Muscle of leg (tissue), 11 donors: ENCODE results near the gene MAT2A. TPM values are rescaled to one million over a fixed set of nuclear protein-coding genes. Genes with fewer than 3 reads are reported as not detected.

Experiments used
- DNase-seq: peaks from one replicate; pipeline ENCODE4 v3.0.0; 2013
- H3K27ac ChIP-seq: one replicate; pipeline ENCODE4 v1.5.1; 2013; ENCODE audit warnings: mild to moderate bottlenecking, low read length, control low read depth
- H3K27me3 ChIP-seq: one replicate; pipeline ENCODE4 v1.6.1; 2013; ENCODE audit warnings: low read length; ENCODE audit not compliant: control insufficient read depth, insufficient read depth
- H3K36me3 ChIP-seq: one replicate; pipeline ENCODE4 v1.6.1; 2013; ENCODE audit warnings: low read length; ENCODE audit not compliant: control insufficient read depth, insufficient read depth
- H3K4me1 ChIP-seq: one replicate; pipeline ENCODE4 v1.6.1; 2013; ENCODE audit warnings: low read length; ENCODE audit not compliant: control insufficient read depth, insufficient read depth
- H3K4me3 ChIP-seq: one replicate; pipeline ENCODE4 v1.5.1; 2013; ENCODE audit warnings: low read length, control low read depth
- H3K9me3 ChIP-seq: replicated peaks from 2 replicates; pipeline ENCODE4 v1.6.1; 2013; ENCODE audit warnings: low read depth, low read length; ENCODE audit not compliant: control insufficient read depth
- WGBS: methylation state at CpG from one replicate; pipeline ENCODE4 v1.1.5; 2013; ENCODE audit warnings: missing lambda C conversion rate; ENCODE audit not compliant: insufficient coverage; 5-methylcytosine and 5-hydroxymethylcytosine counted together
- polyA plus RNA-seq, 8 donors: library from polyadenylated mRNA; unstranded; fragments of 120-200 nt; gene quantifications; one replicate each; pipeline versions ENCODE4 v1.2.1 to v1.2.3, GENCODE V29; 2013; ENCODE audit warnings: inconsistent platforms in 1 of 8, low replicate concordance in 1 of 8; ENCODE audit not compliant: insufficient read length in 8 of 8, insufficient read depth in 1 of 8
- total RNA-seq: library from RNA; stranded (reverse); fragments of 120-200 nt; gene quantifications from one replicate; pipeline ENCODE4 v1.2.4, GENCODE V29; 2013

MAT2A gene
- total and polyA plus RNA-seq, 9 donors = 71.5 to 240 (median 179) TPM

DNA sequence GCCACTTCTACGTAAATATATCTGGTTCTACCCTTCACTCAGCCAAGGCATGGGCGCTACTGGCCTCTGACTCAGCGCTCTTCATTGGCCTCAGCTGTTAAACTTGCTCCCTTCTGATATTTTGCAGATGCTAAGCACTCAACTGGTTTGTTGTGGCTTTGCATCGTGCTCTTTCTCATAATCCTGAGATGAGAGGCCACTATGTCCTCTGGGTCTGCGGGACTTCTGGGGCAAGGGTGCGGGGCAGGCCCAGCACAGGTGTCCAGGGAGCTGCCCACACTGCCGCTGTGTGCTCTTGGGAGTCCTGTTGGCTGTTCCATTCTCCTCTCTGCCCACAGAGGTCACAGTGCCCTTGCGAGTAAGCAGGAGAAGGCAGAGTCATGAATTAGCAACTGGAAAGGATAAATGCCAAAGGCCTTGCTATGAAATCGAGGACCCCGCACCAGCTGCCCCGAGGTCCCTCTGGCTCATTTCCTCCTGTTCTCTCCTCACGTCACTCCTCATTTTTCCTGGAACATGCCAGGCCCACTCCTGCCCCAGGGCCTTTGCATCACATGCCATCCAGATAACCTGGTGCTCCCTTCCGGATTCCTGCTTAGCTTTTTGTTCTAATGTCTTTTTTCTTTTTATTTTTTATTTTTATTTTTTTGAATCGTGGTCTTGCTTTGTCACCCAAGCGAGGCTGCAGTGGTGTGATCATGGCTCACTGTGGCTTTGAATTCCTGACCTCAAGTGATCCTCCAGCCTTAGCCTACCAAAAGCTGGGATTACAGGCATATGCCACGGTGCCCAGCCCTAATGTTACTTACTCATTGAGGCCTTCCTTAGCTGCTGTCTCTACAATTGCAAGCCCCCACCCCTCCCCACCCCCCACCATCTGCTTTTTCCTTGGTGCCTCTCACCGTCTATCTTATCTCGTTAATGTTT, 34.9 kb upstream of the MAT2A start:
- Histone ChIP-seq H3K4me3 (no peak overlapping the region), H3K27me3 (no peaks in the 10 kb centered on the region), H3K9me3 (no peaks in the 10 kb centered on the region), H3K27ac (peak overlapping the region; percentile 75), H3K36me3 (no peaks in the 10 kb centered on the region), H3K4me1 (peaks cover 33% of the 10 kb centered on the region)
- DNase-seq = peak; percentile 50
- 82% methylated on average over 13 of the region's 18 CpGs for whole genome bisulfite sequencing

GRCh38 chr2:85504778-85505261, 34.1 kb upstream of the MAT2A start:
- WGBS = 0% methylated on average over 1 of the region's 3 CpGs
- no peaks in the 10 kb centered on the region for H3K27me3 ChIP-seq

GRCh38 chr2:85505551-85506238, 33.3 kb upstream of the MAT2A start:
- DNase-seq = no peak
- 55% methylated on average over 6 of the region's 10 CpGs for WGBS
- no peaks in the 10 kb centered on the region for H3K9me3 ChIP-seq
- peaks cover 33% of the 10 kb centered on the region for H3K4me1 ChIP-seq
- no peaks in the 10 kb centered on the region for H3K36me3 ChIP-seq
- no peak overlapping the region for H3K4me3 ChIP-seq
- H3K27ac ChIP-seq = peak overlapping the region; percentile 75
- H3K27me3 ChIP-seq = no peaks in the 10 kb centered on the region

More at GRCh38 chr2:85504778-85505261, 34.1 kb upstream of the MAT2A start:
- DNase-seq = peak; percentile 88
- H3K4me3 ChIP-seq = no peak overlapping the region
- H3K36me3 ChIP-seq = no peaks in the 10 kb centered on the region
- H3K4me1 ChIP-seq = peaks cover 33% of the 10 kb centered on the region
- H3K27ac ChIP-seq = peak overlapping the region; percentile 75
- no peaks in the 10 kb centered on the region for H3K9me3 ChIP-seq

- Histone ChIP-seq H3K9me3 (no peaks in the 10 kb centered on the region), H3K27me3 (no peaks in the 10 kb centered on the region), H3K27ac (peak overlapping the region; percentile 53), H3K36me3 (no peaks in the 10 kb centered on the region), H3K4me3 (no peak overlapping the region), H3K4me1 (peaks cover 42% of the 10 kb centered on the region)
- peak; percentile 60 for DNase-seq
- 73% methylated on average over 3 of the region's 7 CpGs for WGBS
Observed at GRCh38 chr2:85506768-85507181, 32.2 kb upstream of the MAT2A start.

GRCh38 chr2:85511008-85511811, 27.8 kb upstream of the MAT2A start:
- H3K4me1 ChIP-seq = peaks cover 11% of the 10 kb centered on the region
- H3K4me3 ChIP-seq = no peak overlapping the region
- H3K36me3 ChIP-seq = no peaks in the 10 kb centered on the region
- H3K27ac ChIP-seq = peak overlapping the region; percentile 62
- no peaks in the 10 kb centered on the region for H3K9me3 ChIP-seq
- peak; percentile 67 for DNase-seq
- 44% methylated on average over 3 of the region's 6 CpGs for WGBS
- no peaks in the 10 kb centered on the region for H3K27me3 ChIP-seq

DNA sequence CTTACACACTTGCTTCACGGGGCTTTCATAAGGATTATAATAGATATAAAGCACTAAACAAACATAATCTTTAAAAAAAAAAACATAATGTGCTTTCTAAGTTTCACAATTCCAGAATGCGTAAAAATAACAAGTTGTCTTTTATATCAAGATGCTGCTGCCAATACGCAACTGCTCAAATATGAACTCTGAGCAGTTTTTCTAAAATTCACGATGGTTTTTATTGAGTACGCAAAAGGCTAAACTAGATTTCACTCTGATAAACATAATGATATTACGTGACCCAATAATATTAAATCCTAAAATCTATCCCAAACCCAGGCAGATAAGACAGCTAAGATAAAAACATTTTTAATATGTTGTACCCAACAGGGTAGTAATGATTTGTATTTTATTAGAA, 24.6 kb upstream of the MAT2A start:
- DNase-seq = no peak
- H3K9me3 ChIP-seq = no peaks in the 10 kb centered on the region
- 90% methylated on average over 2 of the region's 6 CpGs for WGBS
- H3K27ac ChIP-seq = no peak overlapping the region
- no peaks in the 10 kb centered on the region for H3K27me3 ChIP-seq
- peaks cover 11% of the 10 kb centered on the region for H3K4me1 ChIP-seq
- no peak overlapping the region for H3K4me3 ChIP-seq
- H3K36me3 ChIP-seq = no peaks in the 10 kb centered on the region

DNA sequence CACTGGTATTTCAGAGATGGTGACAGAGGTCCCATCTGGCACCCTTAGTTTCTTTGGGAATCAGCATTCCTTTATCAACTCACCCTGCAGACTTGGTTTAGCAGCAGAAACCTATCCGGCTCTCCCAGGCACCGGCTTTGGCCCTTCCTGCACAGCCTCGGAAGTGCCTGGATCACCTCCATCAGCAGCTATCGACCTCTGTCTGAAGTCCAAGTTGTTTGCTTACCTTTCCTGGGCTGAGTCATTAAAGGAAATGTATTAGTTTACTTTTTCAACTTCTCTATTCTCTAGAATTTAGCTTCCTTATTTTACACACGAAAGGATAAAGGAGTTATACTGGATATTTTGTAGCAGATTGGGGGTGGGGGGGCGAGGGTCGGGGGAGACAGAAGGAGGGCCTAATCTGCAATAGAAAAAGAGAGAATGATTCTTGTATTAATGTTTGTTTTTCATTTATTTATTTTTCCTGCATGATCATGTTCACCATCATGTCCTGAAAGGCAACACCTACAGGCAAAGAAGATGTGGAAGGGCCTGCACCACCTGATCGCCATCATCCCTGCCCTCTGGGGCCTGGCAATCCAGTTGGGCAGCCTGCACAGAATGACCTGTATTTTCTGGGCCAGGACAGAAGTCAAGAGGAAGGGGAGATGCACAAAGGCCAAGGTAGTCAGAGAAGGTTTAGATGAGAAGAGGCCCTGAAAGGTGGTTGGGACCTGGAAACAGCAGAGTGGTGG, 22.1 kb upstream of the MAT2A start:
- 100% methylated on average over 1 of the region's 8 CpGs for WGBS
- peaks cover 2% of the 10 kb centered on the region for H3K4me1 ChIP-seq
- H3K36me3 ChIP-seq = no peaks in the 10 kb centered on the region
- no peak overlapping the region for H3K27ac ChIP-seq
- H3K9me3 ChIP-seq = no peaks in the 10 kb centered on the region
- no peak for DNase-seq
- H3K4me3 ChIP-seq = no peak overlapping the region
- H3K27me3 ChIP-seq = no peaks in the 10 kb centered on the region

DNA sequence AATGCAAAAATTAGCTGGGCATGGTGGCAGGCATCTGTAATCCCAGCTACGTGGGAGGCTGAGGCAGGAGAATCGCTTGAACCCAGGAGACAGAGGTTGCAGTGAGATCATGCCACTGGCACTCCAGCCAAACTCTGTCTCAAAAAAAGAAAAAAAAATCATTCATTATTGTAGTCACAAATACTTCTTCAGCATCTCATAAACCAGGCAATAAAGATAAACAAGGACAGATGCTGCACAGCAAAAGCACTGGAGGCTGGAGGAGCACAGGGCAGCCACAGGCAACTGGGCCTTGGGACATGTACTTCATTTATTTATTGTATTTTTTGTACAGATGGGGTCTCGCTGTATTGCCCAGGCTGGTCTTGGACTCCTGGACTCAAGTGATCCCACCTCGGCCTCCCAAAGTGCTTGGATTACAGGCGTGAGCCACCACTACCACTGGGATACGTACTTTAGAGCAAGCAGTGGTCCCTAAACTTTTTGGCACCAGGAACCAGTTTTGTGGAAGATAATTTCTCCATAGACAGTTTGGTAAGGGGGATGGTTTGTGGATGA, 16.8 kb upstream of the MAT2A start:
- H3K4me1 ChIP-seq = peaks cover 19% of the 10 kb centered on the region
- no peak overlapping the region for H3K27ac ChIP-seq
- no peak overlapping the region for H3K4me3 ChIP-seq
- H3K27me3 ChIP-seq = no peaks in the 10 kb centered on the region
- no peak for DNase-seq
- 100% methylated on average over 3 of the region's 6 CpGs for WGBS
- no peaks in the 10 kb centered on the region for H3K36me3 ChIP-seq
- H3K9me3 ChIP-seq = no peaks in the 10 kb centered on the region
